Adipocyte (in vitro differentiated cells): Measurements from ENCODE around the gene TEX28.
"Not testable (repeated sequence)": the region's sequence is repeated elsewhere in the genome, so short reads cannot be mapped to it uniquely, and the experiment has no call there.

Experiments used
- DNase-seq: peaks from one replicate; pipeline ENCODE4 v3.0.0-alpha.2; 2015; ENCODE audit warnings: low read depth
- H3K27me3 ChIP-seq: replicated peaks from 2 replicates; pipeline ENCODE4 v1.7.0; 2013; ENCODE audit warnings: mild to moderate bottlenecking, low read length, moderate library complexity; ENCODE audit not compliant: control insufficient read depth, insufficient read depth
- H3K36me3 ChIP-seq: 2 replicates; pipeline ENCODE4 v1.7.0; 2013; ENCODE audit warnings: low read length, mild to moderate bottlenecking, moderate library complexity; ENCODE audit not compliant: control insufficient read depth, insufficient read depth, severe bottlenecking
- H3K4me1 ChIP-seq: 2 replicates; pipeline ENCODE4 v1.7.0; 2013; ENCODE audit warnings: mild to moderate bottlenecking, low read length, moderate library complexity; ENCODE audit not compliant: control insufficient read depth, insufficient read depth
- H3K4me3 ChIP-seq: 2 replicates; pipeline ENCODE4 v1.7.0; 2013; ENCODE audit warnings: mild to moderate bottlenecking, low read length, moderate library complexity
- H3K9ac ChIP-seq: 2 replicates; pipeline ENCODE4 v1.7.0; 2013; ENCODE audit warnings: mild to moderate bottlenecking, low read length, moderate library complexity
- H3K9me3 ChIP-seq: 2 replicates; pipeline ENCODE4 v1.7.0; 2013; ENCODE audit warnings: mild to moderate bottlenecking, low read length, moderate library complexity; ENCODE audit not compliant: control insufficient read depth

The TEX28 gene

DNA sequence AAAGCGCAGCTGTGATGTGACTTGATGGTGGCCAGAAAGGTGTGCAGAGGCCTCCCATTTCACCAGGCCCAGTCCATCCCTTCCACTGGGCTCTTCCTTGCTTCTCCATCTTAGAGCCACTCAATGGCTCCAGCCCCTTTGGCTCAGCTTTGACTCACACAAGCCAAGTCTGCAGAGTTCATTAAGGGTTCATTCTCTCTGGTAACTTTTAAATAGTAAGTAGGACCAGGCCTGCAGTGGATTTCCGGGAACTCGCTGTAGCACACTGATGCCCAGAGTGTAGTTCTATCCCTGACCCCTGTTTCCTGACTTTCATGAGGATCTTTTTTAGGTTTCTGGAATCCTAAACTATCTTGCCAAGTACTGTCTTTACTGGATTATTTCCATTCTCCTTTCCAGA lies 63.5 kb downstream of the TEX28 start:
- not testable (repeated sequence) for H3K4me3 ChIP-seq, H3K9ac ChIP-seq, H3K4me1 ChIP-seq, H3K27me3 ChIP-seq, H3K9me3 ChIP-seq, DNase-seq, H3K36me3 ChIP-seq

DNA sequence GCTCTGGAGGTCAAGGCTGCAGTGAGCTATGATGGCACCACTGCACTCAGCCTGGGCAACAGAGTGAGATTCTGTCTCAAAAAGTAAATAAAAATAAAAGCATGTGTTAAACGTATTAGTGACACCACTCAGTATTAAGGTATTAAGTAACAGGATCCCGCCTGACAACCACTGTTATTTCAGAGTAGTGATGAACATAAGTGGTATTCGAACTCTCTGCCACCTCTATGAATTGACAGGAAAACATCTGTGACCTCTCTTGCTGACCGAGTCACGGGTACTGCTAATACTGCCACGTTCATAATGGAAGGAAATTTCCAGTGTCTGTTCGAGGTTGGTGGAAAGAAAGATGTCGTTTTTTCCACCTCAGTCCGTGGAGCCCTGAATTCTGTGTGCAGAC lies 68.2 kb downstream of the TEX28 start:
- not testable (repeated sequence) for H3K4me3 ChIP-seq, DNase-seq, H3K27me3 ChIP-seq, H3K36me3 ChIP-seq, H3K9ac ChIP-seq, H3K4me1 ChIP-seq, H3K9me3 ChIP-seq

DNA sequence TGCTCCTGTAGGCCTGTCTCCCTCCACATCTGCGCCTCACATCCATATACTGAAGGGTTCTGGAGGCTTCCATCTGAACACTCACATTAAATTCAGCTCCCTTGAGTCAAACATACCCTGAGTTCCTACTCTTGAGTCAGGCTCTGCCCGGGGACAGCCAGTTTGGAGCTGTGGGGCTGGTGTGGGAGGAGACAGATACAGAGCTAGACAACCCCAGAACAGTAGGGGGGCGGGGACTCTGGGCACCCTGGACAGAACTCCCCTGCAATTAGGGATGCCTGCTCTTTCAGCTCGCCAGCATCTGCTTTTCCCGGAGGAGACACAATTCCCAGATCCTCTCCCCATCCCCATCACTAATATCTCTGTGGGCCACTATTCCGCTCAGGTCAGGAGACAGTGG lies 69.6 kb downstream of the TEX28 start:
- H3K36me3 ChIP-seq, DNase-seq, H3K4me1 ChIP-seq, H3K27me3 ChIP-seq, H3K9ac ChIP-seq, H3K4me3 ChIP-seq, H3K9me3 ChIP-seq: not testable (repeated sequence)
